ENCODE measurements around the gene PRPF31. TPM values are rescaled to one million over a fixed set of nuclear protein-coding genes. Genes with fewer than 3 reads are reported as not detected.
"Not testable (repeated sequence)": the region's sequence is repeated elsewhere in the genome, so short reads cannot be mapped to it uniquely, and the experiment has no call there.

PRPF31 gene
- total and polyA plus RNA-seq, 11 donors = 30.0 to 58.4 (median 41.4) TPM

- DNase-seq (peak in 1 of 5 donors; percentile 32), ATAC-seq (no peak)
- Histone ChIP-seq H3K27me3 (peaks cover 0 to 19% (median 2%) of the 10 kb centered on the region in 9 donors), H3K27ac (no peak overlapping the region), H3K36me3 (no peaks in the 10 kb centered on the region), H3K4me1 (peaks cover 0 to 24% (median 4%) of the 10 kb centered on the region in 12 donors), H3K4me3 (no peak overlapping the region), H3K9me3 (no peaks in the 10 kb centered on the region)
- intact Hi-C loops (cut with DNase I) = loop anchor here in 6 of 10 donors (2.0 to 5.0 kb wide), 4 partner anchors 20 to 62 kb away; partner anchors contain the start of genes MBOAT7 (in 1 of the 6) and RPS9 (in 1 of the 6)
- TF ChIP-seq CTCF (IDR thresholded peaks at IDR 0.05) = no peak
- no peak for TF ChIP-seq POLR2A (IDR thresholded peaks at IDR 0.05)
- 86 to 91% (median 87%) methylated on average over 21 of the region's 21 CpGs for WGBS, 4 donors
Observed at GRCh38 chr19:54169149-54169740, 53.7 kb downstream of the PRPF31 start.

DNA sequence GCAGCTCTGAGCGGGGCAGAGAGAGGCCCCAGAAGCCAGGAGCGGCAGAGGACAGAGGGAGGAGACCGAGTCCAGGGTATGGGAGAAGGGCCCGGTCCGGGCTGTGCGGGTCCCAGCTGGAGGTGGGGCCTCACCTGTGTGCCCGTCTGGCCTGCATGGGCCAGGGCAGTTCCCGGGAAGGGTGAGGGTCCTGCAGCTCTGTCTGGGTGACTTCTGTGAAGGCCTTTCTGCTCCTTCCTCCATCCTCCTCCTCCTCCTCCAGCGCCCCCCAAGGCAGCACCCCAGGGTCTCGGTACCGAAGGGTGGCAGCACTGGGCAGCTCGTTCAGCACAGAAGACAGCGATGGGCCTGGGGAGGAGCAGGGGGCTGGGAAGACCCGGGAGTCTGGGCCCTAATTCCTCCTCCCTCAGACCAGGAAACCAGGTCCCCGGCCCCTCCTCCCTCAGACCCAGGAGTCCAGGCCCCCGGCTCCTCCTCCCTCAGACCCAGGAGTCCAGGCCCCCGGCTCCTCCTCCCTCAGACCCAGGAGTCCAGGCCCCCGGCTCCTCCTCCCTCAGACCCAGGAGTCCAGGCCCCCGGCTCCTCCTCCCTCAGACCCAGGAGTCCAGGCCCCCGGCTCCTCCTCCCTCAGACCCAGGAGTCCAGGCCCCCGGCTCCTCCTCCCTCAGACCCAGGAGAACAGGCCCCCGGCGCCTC lies 56.3 kb downstream of the PRPF31 start:
- H3K36me3 ChIP-seq, H3K9me3 ChIP-seq, DNase-seq, ATAC-seq: not testable (repeated sequence)
- intact Hi-C loops (cut with DNase I) = loop anchor here in 2 of 10 donors (2.0 to 5.0 kb wide), 2 partner anchors 59 to 60 kb away; no protein-coding TSS in a partner anchor
- peaks cover 0 to 13% (median 0%) of the 10 kb centered on the region in 9 donors for H3K27me3 ChIP-seq
- WGBS, 4 donors = 71 to 80% (median 73%) methylated on average over 14 to 20 of the region's 23 CpGs
- peak overlapping the region in 5 of 12 donors; percentile 5 to 38 (median 34) for H3K4me3 ChIP-seq
- peak overlapping the region in 5 of 12 donors; percentile 23 to 78 (median 65) for H3K27ac ChIP-seq
- H3K4me1 ChIP-seq = peaks cover 0 to 17% (median 2%) of the 10 kb centered on the region in 12 donors

DNA sequence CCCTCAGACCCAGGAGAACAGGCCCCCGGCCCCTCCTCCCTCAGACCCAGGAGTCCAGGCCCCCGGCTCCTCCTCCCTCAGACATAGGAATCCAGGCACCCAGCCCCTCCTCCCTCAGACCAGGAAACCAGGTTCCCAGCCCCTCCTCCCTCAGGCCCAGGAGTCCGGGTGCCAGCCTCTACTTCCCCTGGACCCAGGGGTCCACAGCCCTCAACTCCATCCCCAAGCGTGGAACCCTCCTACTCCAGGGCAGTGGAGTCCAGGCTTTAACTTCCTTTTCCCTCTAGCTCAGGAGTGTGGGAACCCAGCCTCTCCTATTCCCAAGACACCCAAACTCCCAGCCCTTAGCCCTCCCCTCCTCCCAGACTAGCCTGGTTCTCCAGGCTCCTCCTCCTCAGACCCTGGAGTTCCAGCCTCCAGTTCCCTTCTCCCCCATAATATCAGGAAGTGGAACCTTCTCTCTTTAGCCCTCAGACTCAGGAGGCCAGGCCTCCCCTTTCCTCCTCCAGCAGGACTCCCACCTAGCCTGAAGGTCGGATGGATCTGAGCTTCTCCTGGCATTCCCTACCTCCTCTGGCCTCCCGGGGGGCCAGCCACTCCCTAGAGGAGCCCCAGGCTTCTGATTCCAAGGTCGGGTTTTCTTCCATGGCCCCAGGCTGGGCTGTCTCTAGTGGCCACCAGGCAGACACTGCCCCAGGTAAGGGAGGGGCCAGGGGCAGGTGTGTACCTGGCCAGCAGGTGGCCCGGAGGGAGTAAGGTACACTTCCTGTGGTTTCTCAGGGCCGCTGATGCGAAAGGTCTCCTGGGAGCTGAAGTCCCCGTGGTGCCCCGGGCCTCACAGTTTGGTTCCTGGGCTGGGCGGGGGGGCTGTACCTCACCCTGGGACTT lies 57.2 kb downstream of the PRPF31 start, which contains the start of gene TMC4:
TMC4 (minus strand) TSS at position 690 of the 888 bp plus-strand sequence; CDS start at position 647, 43 bp downstream.
- ATAC-seq = peak in 3 of 4 donors; percentile 26 to 55 (median 52)
- peak within 1 kb of the TSS in 8 of 12 donors; percentile 29 to 78 (median 62) for H3K27ac ChIP-seq
- intact Hi-C loops (cut with DNase I) = loop anchor here in 1 of 10 donors (5.0 kb wide), 1 partner anchor 60 kb away; no protein-coding TSS in a partner anchor
- peak within 1 kb of the TSS in 8 of 12 donors; percentile 25 to 51 (median 36) for H3K4me3 ChIP-seq
- no peaks in the 10 kb centered on the region for H3K9me3 ChIP-seq
- peaks cover 0 to 13% (median 0%) of the 10 kb centered on the region in 9 donors for H3K27me3 ChIP-seq
- WGBS, 4 donors = 12 to 20% (median 16%) methylated on average over 7 to 13 of the region's 13 CpGs
- DNase-seq = peak in 2 of 5 donors; percentile 51 to 55
- no peak for TF ChIP-seq CTCF (IDR thresholded peaks at IDR 0.05)
- no peak for TF ChIP-seq POLR2A (IDR thresholded peaks at IDR 0.05)
- H3K4me1 ChIP-seq = peaks cover 0 to 17% (median 2%) of the 10 kb centered on the region in 12 donors
- peaks cover 0 to 7% (median 0%) of the 10 kb centered on the region in 9 donors for H3K36me3 ChIP-seq

DNA sequence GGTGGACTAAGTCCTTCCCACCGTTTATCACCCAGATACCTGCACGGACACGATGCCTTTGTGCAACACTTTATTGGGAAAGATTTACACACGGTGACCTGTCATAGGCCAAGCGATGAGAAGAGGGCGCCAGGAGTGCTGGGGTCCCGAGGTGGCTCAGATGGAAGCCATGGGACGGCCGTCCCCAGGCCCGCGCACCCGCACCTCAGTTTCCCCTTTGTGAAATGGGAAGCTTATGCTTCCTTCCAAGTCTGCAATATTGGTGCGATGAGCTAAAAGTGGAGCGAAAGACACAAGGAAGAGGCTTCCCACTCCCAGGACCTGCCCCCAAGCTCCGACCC lies 57.8 kb downstream of the PRPF31 start:
- Histone ChIP-seq H3K4me1 (peaks cover 0 to 13% (median 1%) of the 10 kb centered on the region in 12 donors), H3K9me3 (no peaks in the 10 kb centered on the region), H3K4me3 (peak overlapping the region in 4 of 12 donors; percentile 38 to 51 (median 44)), H3K27me3 (peaks cover 0 to 10% (median 0%) of the 10 kb centered on the region in 9 donors), H3K36me3 (peaks cover 0 to 11% (median 0%) of the 10 kb centered on the region in 9 donors), H3K27ac (peak overlapping the region in 3 of 12 donors; percentile 67 to 78 (median 75))
- TF ChIP-seq CTCF (IDR thresholded peaks at IDR 0.05) (no peak), POLR2A (IDR thresholded peaks at IDR 0.05) (no peak)
- DNase-seq (no peak), ATAC-seq (no peak)
- intact Hi-C loops (cut with DNase I) = loop anchor here in 1 of 10 donors (5.0 kb wide), 1 partner anchor 59 kb away; no protein-coding TSS in a partner anchor
- WGBS, 4 donors = 35 to 48% (median 44%) methylated on average over 10 to 15 of the region's 15 CpGs
